GM13976 (cell line): ENCODE data around the gene FZR1.

Source experiments
- DNase-seq: peaks from one replicate; pipeline ENCODE4 v3.0.0; 2012; ENCODE audit warnings: low spot score
- in situ Hi-C: fragments of 300-500 bp; cut with MboI; formaldehyde crosslinking; loops from one replicate; pipeline ENCODE4 v1.12.0; 2022; ENCODE audit warnings: low sequenced_read_pairs, mixed read lengths, inconsistent platforms; ENCODE audit not compliant: unreplicated experiment
- TF ChIP-seq, protein P1 (sequence below): IDR thresholded peaks from 2 replicates; pipeline ENCODE4 v1.5.1; 2012; ENCODE audit warnings: borderline replicate concordance, mild to moderate bottlenecking; ENCODE audit not compliant: insufficient read depth; ENCODE audit errors: extremely low read depth, missing control alignments, control extremely low read depth

FZR1 gene

GRCh38 chr19:3544742-3545668 lies 38.9 kb downstream of the FZR1 start:
- in situ Hi-C loops: no loop called here
- peak; percentile 92 for DNase-seq
- TF ChIP-seq, protein P1, sequence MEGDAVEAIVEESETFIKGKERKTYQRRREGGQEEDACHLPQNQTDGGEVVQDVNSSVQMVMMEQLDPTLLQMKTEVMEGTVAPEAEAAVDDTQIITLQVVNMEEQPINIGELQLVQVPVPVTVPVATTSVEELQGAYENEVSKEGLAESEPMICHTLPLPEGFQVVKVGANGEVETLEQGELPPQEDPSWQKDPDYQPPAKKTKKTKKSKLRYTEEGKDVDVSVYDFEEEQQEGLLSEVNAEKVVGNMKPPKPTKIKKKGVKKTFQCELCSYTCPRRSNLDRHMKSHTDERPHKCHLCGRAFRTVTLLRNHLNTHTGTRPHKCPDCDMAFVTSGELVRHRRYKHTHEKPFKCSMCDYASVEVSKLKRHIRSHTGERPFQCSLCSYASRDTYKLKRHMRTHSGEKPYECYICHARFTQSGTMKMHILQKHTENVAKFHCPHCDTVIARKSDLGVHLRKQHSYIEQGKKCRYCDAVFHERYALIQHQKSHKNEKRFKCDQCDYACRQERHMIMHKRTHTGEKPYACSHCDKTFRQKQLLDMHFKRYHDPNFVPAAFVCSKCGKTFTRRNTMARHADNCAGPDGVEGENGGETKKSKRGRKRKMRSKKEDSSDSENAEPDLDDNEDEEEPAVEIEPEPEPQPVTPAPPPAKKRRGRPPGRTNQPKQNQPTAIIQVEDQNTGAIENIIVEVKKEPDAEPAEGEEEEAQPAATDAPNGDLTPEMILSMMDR: peak; percentile 93

- TF ChIP-seq, protein P1: no peak
- no peak for DNase-seq
- in situ Hi-C loops: no loop called here
Measured at GRCh38 chr19:3545669-3546034, 39.5 kb downstream of the FZR1 start.

DNA sequence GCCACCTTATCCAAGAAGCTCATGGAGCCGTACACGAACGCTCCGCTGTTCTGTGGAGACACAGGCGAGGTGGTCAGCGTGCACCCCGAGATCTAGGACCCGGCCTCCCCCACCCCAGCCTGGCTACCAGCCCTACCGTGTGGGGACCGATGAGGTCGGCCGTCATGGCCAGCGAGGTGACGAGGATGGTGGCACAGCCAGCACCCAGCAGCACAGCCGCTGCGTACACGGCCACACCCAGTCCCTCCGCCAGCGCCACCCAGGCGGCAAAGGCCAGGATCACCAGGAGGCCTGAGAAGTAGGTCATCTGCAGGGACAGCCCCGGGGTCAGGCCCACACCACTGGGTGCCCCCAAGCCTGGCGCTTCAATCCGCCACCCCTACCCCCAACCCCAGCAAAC lies 40.0 kb downstream of the FZR1 start:
- no peak for DNase-seq
- TF ChIP-seq, protein P1: no peak
- in situ Hi-C loops: no loop called here

- no peak for DNase-seq
- in situ Hi-C loops: no loop called here
- TF ChIP-seq, protein P1: peak; percentile 35
Measured at GRCh38 chr19:3547301-3547731, 41.2 kb downstream of the FZR1 start.

DNA sequence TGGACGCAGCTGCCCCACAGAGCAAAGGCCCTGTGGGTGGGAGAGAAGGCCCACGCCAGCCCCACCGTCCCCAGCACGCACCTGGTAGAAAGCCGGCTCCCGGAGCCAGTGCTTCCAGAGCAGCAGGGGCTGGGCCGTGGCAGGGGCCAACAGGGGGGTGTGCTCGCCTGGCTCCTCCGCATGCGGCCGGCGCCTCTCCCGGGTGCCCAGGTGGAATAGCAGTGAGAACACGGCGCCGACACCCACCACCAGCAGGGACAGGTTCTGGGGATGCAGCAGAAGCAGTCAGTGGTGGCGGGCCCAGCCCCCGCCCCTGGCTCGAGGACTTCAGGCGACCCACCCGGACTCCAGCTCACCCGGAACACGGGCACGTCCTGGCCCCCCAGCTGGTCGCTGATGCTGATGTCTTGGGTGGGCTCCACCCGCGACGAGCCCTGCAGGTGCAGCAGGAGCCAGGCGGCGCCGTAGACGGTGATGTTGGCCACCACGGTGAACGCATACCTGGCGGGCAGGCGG lies 41.7 kb downstream of the FZR1 start:
- in situ Hi-C loops: no loop called here
- no peak for DNase-seq
- TF ChIP-seq, protein P1: no peak

DNA sequence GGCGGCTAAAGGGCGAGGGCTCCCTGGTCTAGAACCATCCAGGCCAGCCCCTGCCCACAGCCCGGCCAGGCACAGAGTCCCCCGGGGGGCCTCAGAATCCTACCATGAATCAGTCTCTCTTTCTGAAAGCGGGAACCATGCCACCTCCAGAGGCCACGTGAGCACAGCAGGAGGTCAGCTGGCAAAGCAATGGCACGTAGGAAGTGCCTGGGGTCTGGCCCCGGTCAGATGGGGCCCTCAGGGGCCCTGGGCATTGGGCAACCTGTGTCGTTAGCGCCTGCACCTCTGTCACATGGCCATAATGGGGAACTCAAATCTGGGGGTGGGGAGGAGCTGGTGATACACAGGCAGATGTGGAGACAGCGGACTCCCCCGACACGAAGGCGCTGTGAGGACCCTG lies 42.5 kb downstream of the FZR1 start:
- DNase-seq: no peak
- in situ Hi-C loops: no loop called here
- TF ChIP-seq, protein P1: no peak

GRCh38 chr19:3549816-3550215 lies 43.7 kb downstream of the FZR1 start:
- in situ Hi-C loops: no loop called here
- no peak for DNase-seq
- TF ChIP-seq, protein P1: no peak
